ES-I3 (cell line): ENCODE measurements around the gene GABRQ.
A peak's percentile ranks its signal among the peaks of the same experiment; 100 is the strongest.

Experiments used
- H3K36me3 ChIP-seq: 2 replicates; pipeline ENCODE4 v1.6.1; 2013; ENCODE audit warnings: mild to moderate bottlenecking, low read length, control low read depth, moderate library complexity; ENCODE audit not compliant: insufficient read depth
- H3K4me1 ChIP-seq: 2 replicates; pipeline ENCODE4 v1.6.1; 2013; ENCODE audit warnings: mild to moderate bottlenecking, control low read depth, low read length; ENCODE audit not compliant: insufficient read depth
- H3K9ac ChIP-seq: 2 replicates; pipeline ENCODE4 v1.6.1; 2013; ENCODE audit warnings: low read depth, mild to moderate bottlenecking, low read length, moderate library complexity
- H3K9me3 ChIP-seq: 2 replicates; pipeline ENCODE4 v1.6.1; 2013; ENCODE audit warnings: mild to moderate bottlenecking, low read length, moderate library complexity; ENCODE audit not compliant: control insufficient read depth, insufficient read depth

GABRQ gene

DNA sequence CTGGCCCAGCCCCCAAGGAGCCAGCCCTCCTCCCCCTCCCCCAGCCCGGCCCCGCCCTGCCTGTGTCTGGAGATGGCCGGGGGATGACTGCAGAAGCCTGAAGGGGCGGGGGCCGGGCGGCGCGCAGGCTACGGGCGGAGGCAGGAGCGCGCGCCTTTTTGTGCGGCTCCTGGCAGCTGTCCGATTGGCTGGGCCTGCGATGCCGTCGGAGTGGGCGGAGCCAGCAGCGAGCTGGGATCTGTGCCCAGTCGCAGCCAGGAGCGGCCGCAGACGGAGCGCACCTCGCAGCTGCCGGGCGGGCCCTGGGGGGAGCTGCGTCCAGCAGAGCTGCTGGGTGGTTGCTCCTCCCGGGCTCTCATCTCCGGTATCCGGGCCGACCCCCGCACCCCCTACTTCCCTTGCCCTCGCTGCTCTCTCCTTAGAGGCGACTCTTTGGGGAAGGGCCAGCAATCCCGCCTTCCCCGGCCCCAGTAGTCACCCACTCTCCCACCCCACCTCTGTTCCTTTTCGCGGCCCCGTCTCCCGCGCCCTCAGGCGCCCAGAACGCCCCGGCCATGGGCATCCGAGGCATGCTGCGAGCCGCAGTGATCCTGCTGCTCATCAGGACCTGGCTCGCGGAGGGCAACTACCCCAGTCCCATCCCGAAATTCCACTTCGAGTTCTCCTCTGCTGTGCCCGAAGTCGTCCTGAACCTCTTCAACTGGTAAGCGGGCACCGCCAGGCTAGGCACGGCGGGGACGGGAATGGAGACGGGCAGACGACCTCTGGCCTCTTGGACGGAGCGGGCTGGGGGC is at the start of gene GABRQ:
Gene GABRQ (plus strand): TSS at position 247 of the 794 bp plus-strand sequence. CDS start 308 bp downstream, at position 555.
- H3K4me1 ChIP-seq: peaks cover 26% of the 10 kb centered on the region
- H3K9ac ChIP-seq: peak within 1 kb of the TSS; percentile 55; the same call in 1 of the 2 replicates
- H3K9me3 ChIP-seq: no peaks in the 10 kb centered on the region
- no peaks in the 10 kb centered on the region for H3K36me3 ChIP-seq

DNA sequence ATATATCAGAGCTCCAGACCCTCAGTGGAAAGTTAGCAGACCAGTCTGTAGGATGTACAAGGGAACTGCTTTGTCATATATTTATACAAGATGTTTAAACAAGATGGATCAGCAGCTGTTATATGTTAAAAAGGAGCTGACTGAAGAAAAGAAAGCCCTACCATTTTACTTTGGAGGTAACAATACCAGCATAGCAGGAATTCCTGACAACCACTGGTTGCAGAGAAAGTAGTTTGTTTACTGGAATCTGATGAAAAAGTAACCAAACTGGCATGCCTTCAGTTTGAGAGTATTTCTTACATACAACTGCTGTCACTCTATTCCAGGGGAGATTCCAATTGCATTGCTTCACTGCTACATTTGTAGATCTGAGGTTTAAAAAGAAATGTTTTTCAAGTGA is 49.5 kb upstream of the GABRQ start:
- Histone ChIP-seq H3K9me3 (no peaks in the 10 kb centered on the region), H3K4me1 (no peaks in the 10 kb centered on the region), H3K36me3 (no peaks in the 10 kb centered on the region), H3K9ac (no peak overlapping the region)

DNA sequence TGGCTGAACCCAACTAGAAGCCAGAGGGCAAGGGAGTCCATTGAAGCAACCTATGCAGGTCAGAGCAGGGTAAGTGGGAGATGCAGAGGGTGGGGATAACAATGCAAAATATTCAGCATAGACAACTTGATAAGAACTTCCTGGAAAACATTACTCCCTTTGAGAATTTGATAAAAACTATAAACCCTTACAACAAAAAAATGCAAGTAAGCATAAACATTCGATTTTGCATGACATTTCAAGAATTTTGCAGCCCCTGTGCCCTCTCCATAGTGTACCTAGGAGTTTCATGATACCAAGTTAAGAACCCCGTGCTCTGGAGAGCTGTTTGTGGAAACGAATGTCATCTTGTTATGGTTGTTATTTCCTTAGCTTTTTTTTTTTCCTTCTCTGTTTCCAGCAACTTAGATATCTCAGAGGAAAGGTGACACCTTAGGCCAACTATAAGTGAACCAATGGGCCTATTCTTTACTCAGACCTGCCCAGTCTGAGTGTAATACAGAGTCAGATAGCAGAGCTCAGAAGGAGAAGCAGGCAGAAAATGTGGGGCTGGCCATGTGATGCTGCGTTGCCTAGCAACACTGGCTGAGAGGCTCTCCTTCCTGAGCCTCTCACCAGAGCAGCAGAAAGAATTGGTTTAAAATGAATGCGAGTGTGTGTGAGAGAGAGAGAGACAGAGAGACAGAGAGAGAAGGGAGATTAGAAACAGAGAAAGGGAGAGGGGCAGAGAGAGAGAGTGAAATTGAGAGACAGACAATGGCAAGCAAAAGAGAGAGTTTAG is 36.7 kb upstream of the GABRQ start:
- H3K9ac ChIP-seq: no peak overlapping the region
- H3K36me3 ChIP-seq: no peaks in the 10 kb centered on the region
- no peaks in the 10 kb centered on the region for H3K9me3 ChIP-seq

DNA sequence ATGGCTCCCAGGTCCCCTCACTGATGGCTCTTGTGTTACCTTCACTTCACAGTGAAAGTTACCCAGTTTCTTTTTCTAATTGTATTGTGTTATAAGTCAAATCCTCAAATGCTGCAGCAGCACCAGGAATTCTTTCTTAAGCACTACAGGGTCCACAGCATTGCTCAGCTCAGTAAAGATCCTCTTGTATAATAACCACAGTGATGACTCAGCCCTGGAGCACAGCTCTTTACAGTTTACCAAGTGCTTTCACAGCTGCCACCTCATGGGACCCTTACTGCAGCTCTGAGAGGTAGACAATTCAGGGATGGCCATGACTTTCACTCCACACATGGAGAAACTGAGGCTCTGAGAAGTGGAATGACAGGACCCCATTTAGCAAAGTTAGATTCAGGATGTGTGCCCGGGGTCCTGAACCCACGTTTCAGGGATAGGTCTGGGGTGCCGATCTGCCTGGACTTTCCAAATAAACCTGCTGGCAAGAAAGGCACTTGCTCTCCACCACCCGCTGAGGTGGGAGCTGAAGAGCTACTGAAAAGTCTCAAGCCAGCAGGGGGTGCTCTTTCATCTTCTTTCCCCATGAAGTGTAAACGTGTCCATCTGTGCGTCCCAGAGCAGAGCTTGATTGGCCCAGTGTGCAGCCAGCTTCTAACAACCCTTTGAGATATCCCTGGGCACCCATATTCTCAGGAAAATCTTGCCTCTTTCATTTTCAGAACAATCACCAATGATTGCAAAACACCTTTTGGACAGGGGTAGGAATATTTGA is 35.7 kb upstream of the GABRQ start:
- no peak overlapping the region for H3K9ac ChIP-seq
- no peaks in the 10 kb centered on the region for H3K4me1 ChIP-seq
- no peaks in the 10 kb centered on the region for H3K9me3 ChIP-seq

More for the DNA sequence above, 36.7 kb upstream of the GABRQ start:
- H3K4me1 ChIP-seq: no peaks in the 10 kb centered on the region

DNA sequence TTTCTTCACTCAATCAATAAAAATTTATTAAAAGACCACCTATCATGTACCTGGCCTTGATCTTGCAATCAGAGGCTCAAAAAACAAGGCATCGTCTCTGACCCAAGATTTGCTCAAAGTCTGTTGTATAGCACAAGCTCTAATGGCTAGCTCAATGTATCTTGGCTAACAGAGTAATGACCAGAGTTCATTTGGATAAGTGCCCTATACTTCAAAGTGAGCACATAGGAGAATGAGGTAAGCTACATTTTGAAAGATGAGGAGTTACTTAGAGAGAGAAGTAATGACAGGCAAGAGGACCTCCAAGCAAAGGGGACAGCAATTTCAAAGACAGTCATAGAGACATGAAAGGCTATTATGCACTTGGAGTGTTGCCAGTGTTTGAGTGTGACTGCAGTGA is 22.9 kb upstream of the GABRQ start:
- no peaks in the 10 kb centered on the region for H3K9me3 ChIP-seq
- H3K4me1 ChIP-seq: no peaks in the 10 kb centered on the region
- H3K9ac ChIP-seq: no peak overlapping the region
- no peaks in the 10 kb centered on the region for H3K36me3 ChIP-seq

More for the DNA sequence above, 35.7 kb upstream of the GABRQ start:
- H3K36me3 ChIP-seq: no peaks in the 10 kb centered on the region

DNA sequence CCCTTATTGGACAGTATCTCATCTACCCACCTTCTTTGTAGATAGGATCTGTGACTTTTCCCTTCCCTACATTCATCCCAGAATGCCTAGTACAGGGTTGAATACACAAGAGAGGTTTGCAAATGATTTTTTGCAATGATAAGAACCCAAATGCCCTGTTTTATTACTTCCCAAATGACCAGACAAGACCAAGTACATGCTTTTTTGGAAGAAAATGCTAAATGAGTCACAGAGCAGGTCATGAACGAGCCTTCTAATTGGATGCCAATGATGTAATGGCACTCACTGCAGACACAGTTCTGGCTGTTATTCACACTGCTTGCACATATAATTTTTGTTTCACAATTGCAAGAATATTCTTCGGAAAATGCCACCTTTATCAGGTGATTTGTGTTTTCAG is 17.8 kb upstream of the GABRQ start:
- no peaks in the 10 kb centered on the region for H3K9me3 ChIP-seq

DNA sequence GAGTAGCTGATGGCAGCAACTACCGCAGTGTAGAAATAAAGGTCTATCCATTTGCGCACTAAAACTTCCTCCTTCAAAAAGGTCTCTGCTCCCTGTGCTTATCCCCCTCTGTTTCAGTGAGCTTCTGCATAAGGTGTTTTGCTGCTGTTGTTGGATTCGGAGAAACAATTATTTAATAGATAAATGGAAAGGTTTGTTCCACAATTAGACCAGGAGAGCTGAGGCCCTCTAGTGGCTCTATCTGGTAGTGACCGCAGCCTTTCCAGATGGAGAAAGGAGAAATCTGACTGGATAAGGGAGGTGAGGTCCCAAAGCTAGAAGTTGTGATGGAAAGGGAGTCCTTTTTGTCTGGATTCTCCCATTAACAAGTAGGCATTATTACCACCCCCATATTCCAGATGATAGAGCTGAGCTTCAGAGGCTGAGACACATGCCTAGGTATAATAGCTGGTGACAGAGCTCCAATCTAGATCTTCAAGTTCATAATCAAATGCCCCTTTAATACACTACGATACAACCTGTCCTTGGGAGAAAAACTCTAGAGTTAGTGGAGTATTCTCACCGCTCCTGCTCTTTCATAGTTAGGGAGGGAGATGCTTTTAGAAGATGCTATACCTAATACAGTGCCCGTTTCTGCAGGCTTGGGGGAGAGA is 5.1 kb upstream of the GABRQ start:
- Histone ChIP-seq H3K9me3 (no peaks in the 10 kb centered on the region), H3K4me1 (peaks cover 5% of the 10 kb centered on the region; the same call in 1 of the 2 replicates), H3K9ac (no peak overlapping the region)

More for the DNA sequence above, 17.8 kb upstream of the GABRQ start:
- no peaks in the 10 kb centered on the region for H3K4me1 ChIP-seq
- no peaks in the 10 kb centered on the region for H3K36me3 ChIP-seq
- H3K9ac ChIP-seq: no peak overlapping the region

DNA sequence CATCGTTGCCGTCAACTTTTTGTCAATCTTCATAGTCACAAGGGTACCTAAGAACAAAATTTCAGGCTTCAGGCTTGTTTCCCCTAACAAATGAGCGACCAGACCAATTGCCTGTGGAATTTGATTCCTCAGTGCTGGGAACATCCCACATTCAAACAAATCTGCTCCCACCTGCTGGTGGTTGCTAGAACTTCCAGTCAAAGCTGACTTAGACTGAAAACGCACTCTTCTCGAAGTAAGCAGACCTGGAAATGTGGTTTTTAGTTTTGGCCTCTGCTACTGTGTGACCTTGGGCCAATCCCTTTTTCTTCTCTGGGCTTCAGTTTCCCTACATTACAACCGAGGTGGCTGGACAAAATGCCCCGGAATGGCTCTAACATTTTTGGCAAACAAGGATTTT is 1.8 kb upstream of the GABRQ start:
- Histone ChIP-seq H3K9me3 (no peaks in the 10 kb centered on the region), H3K4me1 (peaks cover 21% of the 10 kb centered on the region), H3K9ac (no peak overlapping the region)

More for the DNA sequence above, 5.1 kb upstream of the GABRQ start:
- no peaks in the 10 kb centered on the region for H3K36me3 ChIP-seq

DNA sequence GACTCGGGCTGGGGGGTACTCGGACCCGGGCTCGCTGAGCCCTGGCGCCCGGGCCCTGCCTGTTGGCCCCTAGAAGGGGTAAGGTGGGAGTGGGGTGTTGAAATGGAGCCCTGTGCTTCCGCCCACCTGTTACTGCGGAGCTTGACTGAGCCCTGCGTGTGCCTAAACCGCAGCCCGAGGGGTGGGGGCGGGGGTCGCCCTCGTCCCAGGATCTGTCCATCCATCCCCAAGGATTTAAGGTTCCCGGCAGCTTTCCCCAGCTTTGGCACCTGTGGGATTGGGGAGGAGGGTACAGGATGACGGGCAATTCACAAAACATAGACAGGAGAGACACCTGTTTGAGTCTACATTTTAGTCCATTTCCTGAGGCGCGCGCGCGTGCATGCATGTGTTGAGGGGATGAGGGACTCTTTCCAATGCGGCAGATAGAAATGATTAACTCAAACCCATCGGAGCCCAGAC is 779 bp downstream of the GABRQ start:
- H3K4me1 ChIP-seq: peaks cover 26% of the 10 kb centered on the region
- H3K36me3 ChIP-seq: no peaks in the 10 kb centered on the region
- peak overlapping the region; percentile 55; the same call in 1 of the 2 replicates for H3K9ac ChIP-seq
- H3K9me3 ChIP-seq: no peaks in the 10 kb centered on the region

More for the DNA sequence above, 1.8 kb upstream of the GABRQ start:
- no peaks in the 10 kb centered on the region for H3K36me3 ChIP-seq

DNA sequence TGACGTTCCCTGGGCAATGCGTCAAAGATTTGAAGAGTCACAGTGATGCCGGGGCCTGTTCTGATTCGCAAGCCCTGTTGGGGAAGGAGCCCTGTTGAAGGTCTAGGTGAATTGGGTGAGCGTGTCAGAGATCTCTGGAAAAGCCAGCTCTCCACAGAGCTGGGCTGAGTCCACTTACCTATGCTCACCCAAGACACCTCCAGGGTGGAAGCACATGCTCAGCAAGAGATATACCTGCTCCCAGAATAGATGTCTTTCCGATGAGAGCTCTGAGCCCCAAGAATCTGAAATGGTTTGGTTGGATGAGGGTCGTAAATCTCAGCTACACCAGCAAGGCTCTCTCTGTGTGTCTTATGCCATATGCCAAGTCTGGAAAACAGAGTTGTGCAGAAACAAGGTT is 1.7 kb downstream of the GABRQ start:
- no peaks in the 10 kb centered on the region for H3K9me3 ChIP-seq
- peaks cover 26% of the 10 kb centered on the region for H3K4me1 ChIP-seq
- no peaks in the 10 kb centered on the region for H3K36me3 ChIP-seq
- H3K9ac ChIP-seq: no peak overlapping the region; the same call in 1 of the 2 replicates

DNA sequence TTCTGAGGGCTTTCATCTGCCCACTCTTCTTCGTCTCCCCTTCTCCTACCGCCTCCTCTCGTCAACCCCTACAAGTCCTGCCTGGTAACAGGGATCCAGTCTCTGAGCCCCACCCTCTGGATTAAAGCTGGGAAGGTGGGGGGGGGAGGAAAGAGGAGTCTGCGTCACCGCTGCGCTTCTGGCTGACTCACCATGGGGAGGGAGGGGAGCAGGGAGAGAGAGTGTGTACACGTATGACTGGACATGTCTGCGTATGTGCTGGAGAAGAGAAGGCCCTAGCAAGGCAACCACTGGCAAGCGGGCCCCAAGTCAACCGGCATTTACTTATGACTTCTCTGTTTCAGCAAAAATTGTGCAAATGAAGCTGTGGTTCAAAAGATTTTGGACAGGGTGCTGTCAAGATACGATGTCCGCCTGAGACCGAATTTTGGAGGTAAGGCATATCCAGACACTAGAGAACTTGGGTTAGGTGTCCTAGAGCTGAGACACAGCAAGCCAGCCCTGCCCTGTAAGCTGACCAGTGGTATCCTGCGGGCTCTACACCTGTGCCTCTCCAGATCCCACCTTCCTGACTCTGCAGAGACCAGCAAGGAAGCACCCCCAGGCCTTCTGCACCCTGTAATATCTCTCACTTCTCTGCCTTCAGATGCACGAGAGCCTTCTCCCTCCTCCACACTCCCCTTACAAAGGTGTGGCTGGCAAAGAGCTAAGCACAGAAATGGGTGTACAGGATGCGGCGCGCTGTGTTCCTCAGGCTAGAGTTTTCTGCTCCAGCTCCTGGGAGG is 2.5 kb downstream of the GABRQ start:
- Histone ChIP-seq H3K36me3 (no peaks in the 10 kb centered on the region), H3K9ac (peak overlapping the region; percentile 24; the same call in 1 of the 2 replicates), H3K4me1 (peaks cover 26% of the 10 kb centered on the region), H3K9me3 (no peaks in the 10 kb centered on the region)

DNA sequence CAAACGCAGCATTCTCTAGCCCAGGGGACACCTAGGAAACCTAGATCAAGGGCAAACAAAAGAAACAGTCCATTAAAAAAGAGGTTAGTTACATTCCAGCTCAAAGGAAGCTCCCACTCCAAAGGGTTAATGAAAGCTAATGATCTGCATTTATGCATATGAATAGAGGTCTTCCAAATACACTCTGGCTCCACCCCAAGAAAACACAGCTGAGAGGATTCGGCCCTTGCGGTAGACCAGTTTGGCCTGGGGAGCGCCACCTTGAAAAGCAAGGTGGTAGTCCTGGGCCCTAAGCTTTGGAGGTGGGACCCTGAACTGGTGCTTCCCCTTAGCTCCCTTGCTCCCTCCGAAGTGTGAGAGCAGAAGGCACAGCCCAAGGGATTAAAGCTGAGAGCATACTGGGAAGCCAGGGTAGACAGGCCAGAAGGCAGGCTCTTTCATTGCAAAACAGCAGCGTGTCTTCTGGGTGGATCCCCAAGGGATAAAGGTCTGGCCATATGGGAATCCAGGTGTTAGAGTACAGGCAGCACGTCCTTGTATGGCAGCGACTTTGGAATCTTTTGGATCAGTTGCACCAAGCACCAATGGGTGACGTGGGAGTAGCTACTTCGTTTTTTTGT is 3.7 kb downstream of the GABRQ start:
- Histone ChIP-seq H3K36me3 (no peaks in the 10 kb centered on the region), H3K9me3 (no peaks in the 10 kb centered on the region), H3K9ac (peak overlapping the region; percentile 4; the same call in 1 of the 2 replicates), H3K4me1 (peaks cover 26% of the 10 kb centered on the region)

DNA sequence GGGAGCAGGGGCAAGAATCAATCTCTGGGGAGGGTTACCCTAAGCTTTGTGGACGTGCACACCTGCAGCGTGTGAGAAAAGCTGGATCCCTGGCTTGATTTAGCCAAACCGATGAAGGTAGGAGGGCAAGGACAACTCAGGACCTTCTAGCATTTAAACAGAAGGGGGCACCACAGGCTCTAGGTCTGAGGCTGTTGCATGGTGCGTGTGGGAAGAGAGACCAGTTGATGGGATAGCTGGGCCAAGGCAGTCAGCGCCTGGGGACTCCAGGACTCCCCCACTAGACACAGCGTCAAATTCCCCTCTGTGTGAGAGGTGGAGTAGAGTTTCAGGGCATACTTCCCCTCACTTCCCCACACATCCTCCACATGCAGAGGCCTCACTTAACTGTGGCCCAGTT is 4.3 kb downstream of the GABRQ start:
- Histone ChIP-seq H3K36me3 (no peaks in the 10 kb centered on the region), H3K4me1 (peaks cover 26% of the 10 kb centered on the region), H3K9ac (no peak overlapping the region; the same call in 1 of the 2 replicates), H3K9me3 (no peaks in the 10 kb centered on the region)
